DND-41 (cell line): ENCODE measurements around the gene GOLIM4.

Experiments used
- ATAC-seq: fragments of 200-7000 bp; cut with Tn5 transposase; 3 replicates; pipeline ENCODE4 v1.9.1; 2021; ENCODE audit warnings: low read depth; ENCODE audit not compliant: insufficient read depth
- DNase-seq: peaks from one replicate; pipeline ENCODE4 v3.0.0-alpha.2; 2020
- H2AFZ ChIP-seq: 2 replicates; pipeline ENCODE4 v1.6.0; 2012; ENCODE audit warnings: low read depth, low read length
- H3K27ac ChIP-seq: 2 replicates; pipeline ENCODE4 v1.5.1; 2012; ENCODE audit warnings: low read length, inconsistent platforms
- H3K27me3 ChIP-seq: fragments of 200-600 bp; sonication (generic); 2 replicates; pipeline ENCODE4 v1.6.0; 2012; ENCODE audit warnings: low read length, mild to moderate bottlenecking, inconsistent platforms; ENCODE audit not compliant: insufficient read depth, poor library complexity
- H3K36me3 ChIP-seq: 2 replicates; pipeline ENCODE4 v1.5.1; 2012; ENCODE audit warnings: low read length, inconsistent platforms; ENCODE audit not compliant: insufficient read depth
- H3K4me1 ChIP-seq: 2 replicates; pipeline ENCODE4 v1.5.1; 2012; ENCODE audit warnings: mild to moderate bottlenecking, low read length; ENCODE audit not compliant: insufficient read depth
- H3K4me2 ChIP-seq: 2 replicates; pipeline ENCODE4 v1.6.0; 2012; ENCODE audit warnings: mild to moderate bottlenecking, moderate library complexity, low read length, inconsistent platforms; ENCODE audit not compliant: insufficient read depth
- H3K4me3 ChIP-seq, 2 experiments: fragments of 200-600 bp in 1 of 2; shearing (Covaris generic) in 1 of 2; 2 replicates each; pipeline ENCODE4 v1.5.1; 2012 to 2016; ENCODE audit warnings: inconsistent platforms in 2 of 2, low read length in 2 of 2, mild to moderate bottlenecking in 2 of 2, low read depth in 1 of 2, moderate library complexity in 1 of 2
- H3K79me2 ChIP-seq: 2 replicates; pipeline ENCODE4 v1.6.0; 2012; ENCODE audit warnings: low read length, inconsistent platforms; ENCODE audit not compliant: insufficient read depth
- H3K9ac ChIP-seq: 2 replicates; pipeline ENCODE4 v1.6.0; 2012; ENCODE audit warnings: low read depth, mild to moderate bottlenecking, inconsistent platforms, low read length, moderate library complexity
- H3K9me3 ChIP-seq: 2 replicates; pipeline ENCODE4 v1.5.1; 2012; ENCODE audit warnings: low read length, moderate library complexity, mild to moderate bottlenecking, inconsistent platforms; ENCODE audit not compliant: insufficient read depth, severe bottlenecking
- H4K20me1 ChIP-seq: 2 replicates; pipeline ENCODE4 v1.6.0; 2012; ENCODE audit warnings: low read length; ENCODE audit not compliant: insufficient read depth
- CTCF ChIP-seq: IDR thresholded peaks from 2 replicates; pipeline ENCODE4 v1.5.1; 2012; ENCODE audit warnings: borderline replicate concordance, low read length, moderate library complexity, mild to moderate bottlenecking; ENCODE audit not compliant: poor library complexity, severe bottlenecking; ENCODE audit errors: extremely low read depth
- EZH2 ChIP-seq: IDR thresholded peaks from 3 replicates; pipeline ENCODE4 v1.6.1; 2012; ENCODE audit warnings: borderline replicate concordance, low read depth, mild to moderate bottlenecking, moderate library complexity, low read length, inconsistent platforms; ENCODE audit not compliant: severe bottlenecking

GOLIM4 gene

GRCh38 chr3:167973046-167973445 is 122.7 kb downstream of the GOLIM4 start:
- TF ChIP-seq CTCF (no peak), EZH2 (no peak)
- Histone ChIP-seq H3K79me2 (no peaks in the 10 kb centered on the region), H3K27me3 (no peaks in the 10 kb centered on the region), H4K20me1 (no peaks in the 10 kb centered on the region), H3K4me2 (no peak overlapping the region), H3K27ac (no peak overlapping the region), H3K36me3 (no peaks in the 10 kb centered on the region), H2AFZ (no peak overlapping the region), H3K9ac (no peak overlapping the region), H3K9me3 (no peaks in the 10 kb centered on the region), H3K4me3 (no peak overlapping the region), H3K4me1 (no peaks in the 10 kb centered on the region)
- no peak for ATAC-seq
- DNase-seq, result no peak

DNA sequence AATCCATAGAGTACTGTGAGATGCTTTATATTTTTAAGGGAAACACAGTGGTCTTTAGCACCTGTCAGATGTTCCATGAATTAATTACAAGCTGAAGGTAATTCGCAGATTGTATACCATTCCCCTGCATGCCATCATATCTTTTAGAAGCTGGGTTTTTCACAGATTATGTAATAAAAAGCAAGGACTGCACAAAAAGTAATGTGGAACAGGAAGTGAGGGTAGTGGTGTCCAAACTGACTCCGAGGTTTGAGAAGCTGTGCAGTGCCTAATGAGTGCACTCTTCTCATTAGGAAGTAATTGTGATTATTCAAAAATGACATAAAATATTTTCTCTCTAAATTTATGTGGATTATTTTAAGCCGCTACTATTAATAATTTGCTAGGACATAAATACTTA is 123.2 kb downstream of the GOLIM4 start:
- Histone ChIP-seq H3K36me3 (no peaks in the 10 kb centered on the region), H3K27me3 (no peaks in the 10 kb centered on the region), H3K4me3 (no peak overlapping the region), H3K9me3 (no peaks in the 10 kb centered on the region), H3K9ac (no peak overlapping the region), H3K4me1 (no peaks in the 10 kb centered on the region), H3K27ac (no peak overlapping the region), H3K4me2 (no peak overlapping the region), H3K79me2 (no peaks in the 10 kb centered on the region), H4K20me1 (no peaks in the 10 kb centered on the region), H2AFZ (no peak overlapping the region)
- DNase-seq (no peak), ATAC-seq (no peak)
- TF ChIP-seq EZH2 (no peak), CTCF (no peak)

- no peak for ATAC-seq
These were observed 126.2 kb downstream of the GOLIM4 start for GRCh38 chr3:167969548-167969947.

More at GRCh38 chr3:167969548-167969947, 126.2 kb downstream of the GOLIM4 start:
- H3K27me3 ChIP-seq, result no peaks in the 10 kb centered on the region
- no peak overlapping the region for H2AFZ ChIP-seq
- no peaks in the 10 kb centered on the region for H4K20me1 ChIP-seq
- H3K4me3 ChIP-seq, result no peak overlapping the region
- no peak overlapping the region for H3K4me2 ChIP-seq
- no peaks in the 10 kb centered on the region for H3K36me3 ChIP-seq
- H3K9ac ChIP-seq, result no peak overlapping the region
- no peaks in the 10 kb centered on the region for H3K4me1 ChIP-seq
- H3K79me2 ChIP-seq, result no peaks in the 10 kb centered on the region
- DNase-seq, result no peak
- H3K9me3 ChIP-seq, result no peaks in the 10 kb centered on the region
- H3K27ac ChIP-seq, result no peak overlapping the region
- no peak for TF ChIP-seq CTCF
- TF ChIP-seq EZH2, result no peak
